Ascending aorta (tissue), 2 donors: Measurements from ENCODE around the gene ZMIZ1. TPM values are rescaled to one million over a fixed set of nuclear protein-coding genes. Genes with fewer than 3 reads are reported as not detected.

Experiments
- DNase-seq, 2 donors: peaks; one replicate each; pipeline ENCODE4 v3.0.0-alpha.2; 2019; ENCODE audit warnings: low spot score in 2 of 2
- H3K27ac ChIP-seq, 2 donors: fragments of 200-600 bp; sonication (generic); one replicate each; pipeline ENCODE4 v1.5.1; 2016 to 2017; ENCODE audit warnings: mild to moderate bottlenecking in 1 of 2
- H3K27me3 ChIP-seq: fragments of 200-600 bp; sonication (generic); one replicate; pipeline ENCODE4 v1.5.1; 2017
- H3K36me3 ChIP-seq, 2 donors: fragments of 200-600 bp; sonication (generic); one replicate each; pipeline ENCODE4 v1.5.1; 2016
- H3K4me1 ChIP-seq, 2 donors: fragments of 200-600 bp; sonication (generic); one replicate each; pipeline ENCODE4 v1.5.1; 2016 to 2017; ENCODE audit warnings: mild to moderate bottlenecking in 1 of 2
- H3K4me3 ChIP-seq, 2 donors: fragments of 200-600 bp; sonication (generic); one replicate each; pipeline ENCODE4 v1.5.1; 2016 to 2017; ENCODE audit warnings: mild to moderate bottlenecking in 1 of 2
- H3K9me3 ChIP-seq, 2 donors: fragments of 200-600 bp; sonication (generic); one replicate each; pipeline ENCODE4 v1.5.1; 2016
- CTCF ChIP-seq, 3 experiments: fragments of 200-600 bp in 2 of 3; fragments of 450-650 bp in 1 of 3; sonication (generic) in 2 of 3; IDR thresholded peaks; one replicate each; pipeline ENCODE4 v1.5.1; 2016 to 2019; ENCODE audit warnings: antibody characterized with exemption in 3 of 3, mild to moderate bottlenecking in 1 of 3, moderate library complexity in 1 of 3
- intact Hi-C: fragments of 100-400 bp; cut with DNase I; formaldehyde crosslinking; loops from one replicate; pipeline ENCODE4 v1.15.1; 2023
- total RNA-seq: library from RNA; depleted of rRNA; stranded (reverse); fragments of >200 nt; gene quantifications from one replicate; pipeline ENCODE4 v1.1.0, GENCODE V29; 2016

The ZMIZ1 gene
- total RNA-seq, 1 donor from 2014 or later, result 96.2 TPM

GRCh38 chr10:79136236-79137005 is 67.7 kb downstream of the ZMIZ1 start:
- Histone ChIP-seq H3K36me3 (peaks cover 3 to 11% of the 10 kb centered on the region in 2 donors), H3K27me3 (no peaks in the 10 kb centered on the region), H3K9me3 (no peaks in the 10 kb centered on the region), H3K27ac (peak overlapping the region in 1 of 2 donors; percentile 64), H3K4me1 (peaks cover 0 to 18% of the 10 kb centered on the region in 2 donors), H3K4me3 (no peak overlapping the region)
- TF ChIP-seq CTCF (IDR thresholded peaks at IDR 0.05), result no peak
- no peak for DNase-seq
- intact Hi-C loops, result no loop called here

- Histone ChIP-seq H3K27ac (peak overlapping the region; percentile 77 to 79), H3K4me1 (peaks cover 0 to 18% of the 10 kb centered on the region in 2 donors), H3K4me3 (no peak overlapping the region), H3K9me3 (no peaks in the 10 kb centered on the region), H3K36me3 (peaks cover 5 to 8% of the 10 kb centered on the region in 2 donors), H3K27me3 (no peaks in the 10 kb centered on the region)
- intact Hi-C loops, result no loop called here
- DNase-seq, result no peak
- no peak for TF ChIP-seq CTCF (IDR thresholded peaks at IDR 0.05)
Measured at GRCh38 chr10:79137300-79137756, 68.6 kb downstream of the ZMIZ1 start.

GRCh38 chr10:79137826-79138225 is 69.1 kb downstream of the ZMIZ1 start:
- no peak overlapping the region for H3K4me3 ChIP-seq
- peaks cover 0 to 18% of the 10 kb centered on the region in 2 donors for H3K4me1 ChIP-seq
- no peak for DNase-seq
- peak overlapping the region; percentile 77 to 79 for H3K27ac ChIP-seq
- H3K27me3 ChIP-seq, result no peaks in the 10 kb centered on the region
- H3K9me3 ChIP-seq, result no peaks in the 10 kb centered on the region
- TF ChIP-seq CTCF (IDR thresholded peaks at IDR 0.05), result no peak
- intact Hi-C loops, result no loop called here
- peaks cover 7 to 8% of the 10 kb centered on the region in 2 donors for H3K36me3 ChIP-seq

- Histone ChIP-seq H3K9me3 (no peaks in the 10 kb centered on the region), H3K27me3 (no peaks in the 10 kb centered on the region), H3K4me1 (peaks cover 0 to 18% of the 10 kb centered on the region in 2 donors), H3K4me3 (no peak overlapping the region), H3K36me3 (peaks cover 7 to 8% of the 10 kb centered on the region in 2 donors), H3K27ac (peak overlapping the region; percentile 77 to 79)
- no peak for TF ChIP-seq CTCF (IDR thresholded peaks at IDR 0.05)
- no peak for DNase-seq
- intact Hi-C loops, result no loop called here
Measured at GRCh38 chr10:79138449-79139123, 69.8 kb downstream of the ZMIZ1 start.

GRCh38 chr10:79139124-79139835 is 70.5 kb downstream of the ZMIZ1 start:
- Histone ChIP-seq H3K4me3 (no peak overlapping the region), H3K4me1 (peaks cover 0 to 18% of the 10 kb centered on the region in 2 donors), H3K27ac (peak overlapping the region; percentile 77 to 79), H3K9me3 (no peaks in the 10 kb centered on the region), H3K36me3 (peaks cover 7 to 8% of the 10 kb centered on the region in 2 donors), H3K27me3 (no peaks in the 10 kb centered on the region)
- TF ChIP-seq CTCF (IDR thresholded peaks at IDR 0.05), result no peak
- intact Hi-C loops, result no loop called here
- DNase-seq, result peak in 1 of 2 donors; percentile 87
